GM21786 (cell line): Measurements from ENCODE around the gene ZNF563.
A peak's percentile ranks its signal among the peaks of the same experiment; 100 is the strongest.
"Not testable (repeated sequence)": the region's sequence is repeated elsewhere in the genome, so short reads cannot be mapped to it uniquely, and the experiment has no call there.

ENCODE experiments used
- ATAC-seq: cut with Tn5 transposase; IDR thresholded peaks from one replicate; pipeline ENCODE4 v1.9.1; 2021; ENCODE audit not compliant: unreplicated experiment

The ZNF563 gene

DNA sequence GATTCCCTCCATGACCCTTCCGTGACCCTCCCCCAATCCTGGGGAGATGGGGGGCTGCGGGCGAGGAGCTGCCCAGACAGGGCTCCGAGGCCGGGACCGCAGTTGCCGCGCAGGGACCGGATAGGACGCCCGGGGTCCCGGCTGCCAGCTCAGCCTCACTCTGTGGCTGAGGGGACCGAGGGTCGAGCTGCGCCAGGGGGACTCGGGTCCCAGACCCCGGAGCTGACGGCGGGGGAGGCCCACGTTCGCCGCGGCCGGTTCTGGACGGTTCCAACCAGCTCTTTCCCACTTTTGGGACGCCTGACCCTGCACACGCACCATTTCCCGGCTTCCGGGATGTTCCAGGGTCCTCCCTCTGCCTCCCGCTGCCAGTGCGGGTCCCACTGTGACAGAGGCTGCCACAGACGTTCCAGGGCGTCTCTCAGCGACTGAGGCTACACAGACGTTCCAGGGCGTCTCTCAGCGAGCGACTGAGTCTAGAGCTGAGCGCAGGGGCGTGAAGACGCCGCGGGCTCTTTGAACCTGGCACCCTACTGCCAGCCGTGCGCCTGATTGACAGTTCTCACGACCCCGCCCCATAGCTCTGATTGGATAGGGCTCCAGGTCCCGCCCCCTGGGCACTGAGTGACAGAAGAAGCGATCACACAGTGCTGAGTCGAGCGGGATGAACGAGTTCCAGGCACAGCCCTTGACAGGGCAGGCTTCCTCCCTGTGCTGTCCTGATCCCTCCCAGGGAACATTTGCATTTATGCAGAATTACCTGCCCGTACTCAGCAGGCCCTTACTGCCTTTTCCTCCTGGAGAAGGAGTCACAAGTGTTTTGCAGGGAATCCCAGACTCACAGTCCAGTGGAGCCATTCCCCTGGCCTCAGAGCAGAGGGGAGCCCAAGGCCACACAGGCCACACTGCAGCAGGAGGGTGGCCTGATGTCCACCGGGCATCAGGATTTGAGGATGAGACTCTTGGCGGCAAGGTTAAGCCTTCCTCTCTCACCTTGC, at the start of gene ZNF563:
Gene ZNF563, minus strand, starts transcription at position 472 of the 998 bp plus-strand sequence. Its CDS starts 151 bp downstream, at position 321.
- ATAC-seq: peak; percentile 92

DNA sequence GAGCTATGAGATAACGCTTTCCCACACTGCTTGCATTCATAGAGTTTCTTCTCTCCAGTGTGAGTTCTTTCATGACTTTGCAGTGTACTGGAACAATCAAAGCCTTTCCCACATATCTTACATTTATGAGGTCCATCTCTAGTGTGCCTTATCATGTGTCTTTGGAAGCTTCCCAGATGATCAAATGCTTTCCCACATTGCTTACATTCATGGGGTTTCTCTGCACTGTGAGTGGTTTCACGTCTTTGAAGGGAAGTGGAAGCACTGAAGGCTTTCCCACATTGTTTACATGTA, 47.0 kb upstream of the ZNF563 start:
- ATAC-seq: no peak

GRCh38 chr19:12379732-12380443, 46.5 kb upstream of the ZNF563 start:
- ATAC-seq: no peak

- ATAC-seq: no peak
Measured at GRCh38 chr19:12374026-12374425, 40.6 kb upstream of the ZNF563 start.

DNA sequence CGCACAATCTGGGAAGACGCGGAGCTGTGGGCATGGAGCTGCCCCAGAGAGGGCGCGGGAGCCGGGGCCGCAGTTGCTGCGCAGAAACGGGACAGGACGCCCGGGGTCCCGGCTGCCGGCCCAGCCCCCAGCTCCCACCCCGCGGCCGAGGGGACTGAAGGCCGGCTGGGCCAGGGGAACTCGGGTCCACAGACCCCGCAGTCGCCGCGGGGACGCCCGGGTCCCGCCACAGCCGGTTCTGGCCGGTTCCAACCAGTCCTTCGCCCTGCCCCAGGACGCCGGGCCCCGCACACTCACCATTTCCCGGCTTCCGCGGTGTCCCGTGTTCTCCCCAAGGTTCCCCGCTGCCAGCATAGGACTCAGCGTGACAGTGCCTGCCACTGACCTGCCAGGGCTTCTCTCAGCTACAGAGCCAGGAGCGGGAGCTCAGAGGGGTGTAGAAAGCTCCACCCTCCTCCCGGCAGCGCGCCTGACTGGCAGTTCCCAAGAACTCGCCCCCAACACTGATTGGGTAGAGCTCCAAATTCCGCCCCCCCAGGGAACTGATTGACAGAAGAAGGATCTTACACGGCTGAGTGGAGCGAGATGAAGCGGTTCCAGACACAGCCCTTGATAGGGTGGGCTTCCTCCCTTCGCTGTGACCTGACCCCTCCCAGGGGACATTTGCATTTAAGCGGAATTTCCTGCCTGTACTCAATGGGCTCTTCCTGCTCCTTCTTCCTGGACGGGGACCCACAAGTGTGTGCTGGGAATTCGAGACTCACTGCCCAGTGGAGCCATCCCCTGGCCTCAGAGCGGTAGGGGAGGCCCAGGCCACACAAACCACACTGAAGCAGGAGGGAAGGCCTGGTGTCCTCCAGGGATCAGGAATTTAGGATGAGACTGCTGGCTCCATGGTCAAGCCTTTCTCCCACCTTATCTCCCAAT, 32.1 kb upstream of the ZNF563 start, which contains the start of gene ZNF442:
Gene ZNF442, minus strand, starts transcription at position 448 of the 927 bp plus-strand sequence. CDS start 2,052 bp downstream, outside the sequence.
- peak; percentile 95 for ATAC-seq

DNA sequence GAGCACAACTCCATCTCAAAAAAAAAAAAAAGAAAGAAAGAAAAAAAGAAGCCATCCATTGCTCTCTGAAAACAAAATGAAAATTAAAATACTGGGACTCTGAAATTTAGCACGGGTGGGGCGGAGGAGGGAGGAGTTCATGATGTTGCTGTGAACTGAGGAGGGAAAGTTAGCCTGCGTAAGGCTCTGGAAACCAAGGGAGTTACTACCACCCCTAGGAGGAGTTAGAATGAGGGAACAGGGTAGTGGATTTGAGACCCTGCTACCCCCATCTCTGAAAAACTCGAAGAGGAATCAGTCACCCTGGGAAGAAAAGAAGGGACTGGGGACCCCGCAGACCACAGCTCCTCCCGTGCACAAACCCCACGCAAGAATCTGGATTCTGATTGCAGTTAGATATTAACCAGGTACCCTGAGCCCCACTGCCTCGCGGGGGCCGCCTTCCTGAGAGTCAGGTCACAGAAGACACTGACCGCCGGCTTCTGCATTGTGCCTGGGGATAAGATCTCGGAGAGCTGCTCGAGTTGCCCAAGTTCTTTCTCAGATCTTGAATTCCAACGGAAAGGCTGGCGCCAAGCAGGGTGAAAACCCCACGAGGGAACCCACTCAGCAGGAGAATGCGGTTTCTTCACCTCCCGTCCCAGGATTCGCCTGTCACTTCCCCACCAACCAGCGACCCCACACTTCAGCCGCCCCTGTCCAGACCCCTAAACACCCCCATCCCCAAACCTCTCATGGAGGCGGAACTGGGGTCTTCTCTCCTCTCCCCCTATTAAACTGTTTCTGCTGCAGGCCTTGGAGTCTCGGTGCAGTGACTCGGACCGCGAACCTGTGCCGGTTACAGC, 31.2 kb upstream of the ZNF563 start:
- no peak for ATAC-seq

DNA sequence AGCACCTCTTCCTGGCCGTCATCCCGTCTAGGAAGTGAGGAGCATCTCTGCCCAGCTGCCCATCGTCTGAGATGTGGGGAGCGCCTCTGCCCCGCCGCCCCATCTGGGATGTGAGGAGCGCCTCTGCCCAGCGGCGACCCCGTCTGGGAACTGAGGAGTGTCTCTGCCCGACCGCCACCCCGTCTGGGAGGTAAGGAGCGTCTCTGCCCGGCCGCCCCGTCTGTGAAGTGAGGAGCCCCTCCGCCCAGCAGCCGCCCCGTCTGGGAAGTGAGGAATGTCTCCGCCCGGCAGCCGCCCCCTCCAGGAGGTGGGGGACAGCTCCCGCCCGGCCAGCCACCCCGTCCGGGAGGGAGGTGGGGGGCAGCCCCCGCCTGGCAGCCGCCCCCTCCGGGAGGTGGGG, 28.8 kb upstream of the ZNF563 start:
- ATAC-seq: not testable (repeated sequence)

DNA sequence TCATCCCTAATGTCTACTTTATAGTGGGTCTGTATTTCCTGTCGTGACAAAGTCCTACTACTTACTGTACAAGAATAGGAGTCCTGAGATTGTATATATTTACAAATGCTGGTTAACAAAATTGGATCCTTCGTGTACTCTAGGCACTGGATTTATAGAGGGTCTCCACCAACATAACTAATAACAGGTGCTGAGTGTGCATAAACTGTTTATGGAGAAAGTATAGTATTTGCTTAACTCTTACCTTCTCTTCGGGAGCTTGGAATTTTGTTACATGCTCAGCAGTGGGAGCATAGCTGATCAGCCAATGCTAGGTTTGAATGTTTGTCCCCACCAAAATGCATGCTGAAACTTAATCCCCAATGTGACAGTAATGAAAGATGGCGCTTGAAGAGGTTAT, 19.9 kb upstream of the ZNF563 start:
- no peak for ATAC-seq

DNA sequence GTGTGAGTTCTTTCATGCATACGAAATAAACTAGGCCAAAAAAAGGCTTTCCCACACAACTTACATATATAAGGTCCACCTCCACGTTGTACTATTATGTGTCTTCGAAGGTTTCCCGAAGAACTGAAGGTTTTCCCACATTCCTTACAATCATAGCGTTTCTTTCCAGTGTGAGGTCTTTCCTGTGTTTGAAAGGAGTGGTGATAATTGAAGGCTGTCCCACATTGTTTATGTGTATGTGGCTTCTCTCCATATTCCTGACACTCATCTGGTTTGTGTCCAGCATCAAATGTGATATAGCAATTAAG, 17.4 kb upstream of the ZNF563 start:
- ATAC-seq: no peak

DNA sequence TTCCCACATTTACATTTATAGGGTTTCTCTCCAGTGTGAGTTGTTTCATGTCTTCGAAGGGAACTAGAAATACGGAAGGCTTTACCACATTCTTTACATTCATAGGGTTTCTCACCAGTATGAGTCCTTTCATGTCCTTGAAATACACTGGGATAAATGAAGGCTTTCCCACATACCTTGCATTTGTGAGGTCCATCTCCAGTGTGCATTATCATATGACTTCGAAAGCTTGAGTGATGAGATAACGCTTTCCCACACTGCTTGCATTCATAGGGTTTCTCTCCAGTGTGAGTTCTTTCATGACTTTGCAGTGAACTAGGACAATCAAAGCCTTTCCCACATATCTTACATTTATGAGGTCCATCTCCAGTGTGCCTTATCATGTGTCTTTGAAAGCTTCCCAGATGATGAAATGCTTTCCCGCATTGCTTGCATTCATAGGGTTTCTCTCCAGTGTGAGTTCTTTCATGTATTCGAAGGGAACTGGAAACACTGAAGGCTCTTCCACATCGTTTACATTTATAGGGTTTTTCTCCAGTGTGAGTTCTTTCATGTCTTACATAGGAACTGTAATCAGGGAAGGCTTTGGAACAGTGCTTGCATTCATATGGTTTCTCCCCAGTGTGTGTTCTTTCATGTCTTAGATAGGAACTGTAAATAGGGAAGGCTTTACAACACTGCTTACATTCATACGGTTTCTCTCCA, 16.9 kb upstream of the ZNF563 start:
- no peak for ATAC-seq

DNA sequence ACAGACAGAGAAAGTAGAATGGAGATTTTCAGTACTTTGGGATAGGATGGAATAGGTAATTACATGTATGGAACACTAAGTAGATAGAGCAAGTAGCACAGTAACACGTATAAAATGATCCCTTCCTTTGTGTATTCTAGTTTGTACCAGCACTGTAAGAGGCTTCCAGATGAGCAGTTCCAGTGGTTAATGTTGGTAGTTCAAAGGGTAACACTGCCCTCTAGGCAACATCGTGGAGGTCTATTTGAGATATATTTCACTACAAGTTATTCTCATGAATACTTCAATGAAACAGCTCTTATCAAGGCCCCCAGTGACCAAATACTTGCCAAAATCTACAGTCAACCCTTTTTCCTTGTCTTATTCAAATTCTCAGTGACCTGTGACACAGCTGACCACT, 13.5 kb upstream of the ZNF563 start:
- ATAC-seq: no peak

- ATAC-seq: no peak
Measured at GRCh38 chr19:12345197-12345596, 11.8 kb upstream of the ZNF563 start.

DNA sequence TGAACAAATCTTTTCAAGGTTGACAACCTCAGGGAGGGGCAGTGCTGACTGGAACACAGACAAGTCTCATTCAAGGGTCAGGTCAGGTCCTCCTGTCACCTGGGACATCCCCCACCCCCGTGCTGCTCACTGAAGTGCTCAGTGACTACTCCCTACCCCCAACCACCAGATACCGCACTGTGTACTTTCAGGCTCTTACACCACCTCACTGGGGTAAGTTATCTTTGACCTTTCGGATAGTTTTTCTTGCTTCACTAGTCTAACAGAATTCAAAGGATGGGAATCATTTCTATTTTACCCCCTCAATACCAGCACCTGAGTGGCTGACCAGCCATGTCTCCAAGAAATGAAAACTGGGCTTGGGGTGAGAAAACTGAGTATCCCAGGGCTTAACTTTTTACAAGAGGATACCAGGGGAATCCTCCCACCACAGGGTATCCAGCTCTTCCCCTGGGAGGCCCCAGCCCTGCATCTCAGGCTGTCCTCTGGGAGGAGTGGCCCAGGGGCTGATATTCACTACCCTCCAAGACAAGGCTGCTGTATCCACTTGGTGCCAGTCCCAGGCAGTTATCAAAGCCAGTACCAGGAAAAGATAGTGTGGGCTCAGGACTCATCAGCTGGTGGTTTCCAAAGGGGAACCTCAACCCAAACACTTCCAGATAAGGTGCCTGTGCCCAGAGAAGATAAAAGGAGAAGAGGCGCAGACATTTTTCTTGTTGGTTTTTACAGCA, 2.1 kb downstream of the ZNF563 start:
- peak; percentile 48 for ATAC-seq

GRCh38 chr19:12330340-12330739, 3.1 kb downstream of the ZNF563 start:
- no peak for ATAC-seq

DNA sequence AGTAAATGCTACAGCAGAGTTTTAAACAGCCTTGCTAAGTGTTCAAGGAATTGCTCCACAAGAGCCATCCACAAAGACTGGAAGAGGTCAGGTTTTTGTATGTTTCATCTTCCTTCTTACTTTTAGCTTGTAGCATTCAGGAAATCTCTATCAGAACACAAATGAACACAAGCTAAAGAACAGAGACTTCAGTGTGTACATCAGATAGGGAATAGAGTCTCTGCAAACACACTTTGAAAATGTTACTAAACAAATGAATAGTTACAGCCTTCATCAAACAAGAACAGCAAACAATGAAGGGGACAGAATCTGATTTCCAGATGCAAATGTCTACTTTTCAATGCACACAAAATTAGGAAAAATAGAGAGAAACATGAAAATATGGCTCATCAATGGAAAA, 7.7 kb downstream of the ZNF563 start:
- no peak for ATAC-seq

- no peak for ATAC-seq
Measured at GRCh38 chr19:12318782-12319413, 14.5 kb downstream of the ZNF563 start.

- ATAC-seq: no peak
Measured at GRCh38 chr19:12314553-12314952, 18.9 kb downstream of the ZNF563 start.

GRCh38 chr19:12308891-12309290, 24.5 kb downstream of the ZNF563 start:
- not testable (repeated sequence) for ATAC-seq
